ENCODE data around the gene NEDD4L.
A peak's percentile ranks its signal among the peaks of the same experiment; 100 is the strongest.

The NEDD4L gene

DNA sequence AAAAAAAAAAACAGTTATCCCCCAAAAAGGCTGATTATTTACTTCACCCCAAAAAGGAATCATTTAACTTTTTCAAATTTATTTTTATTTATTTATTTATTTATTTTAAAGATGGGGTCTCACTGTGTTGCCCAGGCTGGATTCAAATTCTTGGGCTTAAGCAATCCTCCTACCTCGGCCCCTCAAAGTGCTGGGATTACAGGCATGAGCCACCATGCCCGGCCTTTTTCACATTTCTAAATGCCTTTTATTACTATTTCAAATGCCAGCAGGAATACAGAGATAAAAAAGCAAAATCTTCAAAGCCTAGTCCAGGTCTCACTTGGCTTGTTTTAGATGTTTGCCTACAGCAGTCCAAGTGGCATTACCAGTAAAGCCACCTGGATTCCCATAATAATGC, 345.7 kb downstream of the NEDD4L start:
- H3K9me3 ChIP-seq (ENCODE audit: insufficient read depth, low read depth, low read length), result peaks cover 2% of the 10 kb centered on the region
- H4K91ac ChIP-seq (ENCODE audit: low read depth, low read length), result no peak overlapping the region
- H4K8ac ChIP-seq (ENCODE audit: low read depth, low read length), result no peak overlapping the region
- H2BK120ac ChIP-seq (ENCODE audit: insufficient read depth, low read length, poor library complexity), result no peak overlapping the region
- H3K9ac ChIP-seq (ENCODE audit: low read length), result no peak overlapping the region
- H3K23ac ChIP-seq (ENCODE audit: low read length), result no peak overlapping the region
- H3K14ac ChIP-seq (ENCODE audit: low read length), result no peak overlapping the region
- H3K27me3 ChIP-seq (ENCODE audit: insufficient read depth, low read length), result no peaks in the 10 kb centered on the region
- no peaks in the 10 kb centered on the region for H3K79me2 ChIP-seq (ENCODE audit: control insufficient read depth, insufficient read depth, low read length, poor library complexity)
- H3K4me3 ChIP-seq (ENCODE audit: low read depth, low read length), result no peak overlapping the region
- no peak overlapping the region for H3K27ac ChIP-seq (ENCODE audit: low read depth, low read length)
- no peak overlapping the region for H3K4me2 ChIP-seq (ENCODE audit: low read length)
- WGBS (ENCODE audit: extremely low coverage, insufficient coverage, insufficient read length), result no CpG with 5 or more reads among the region's 2 CpGs
- no peak overlapping the region for H2BK12ac ChIP-seq (ENCODE audit: low read length)
- H3K36me3 ChIP-seq (ENCODE audit: control insufficient read depth in 1 of 2, insufficient read depth in 2 of 2, low read length in 2 of 2), result peaks cover 24 to 42% of the 10 kb centered on the region in 2 experiments
- DNase-seq, result no peak
- no peak overlapping the region for H4K12ac ChIP-seq (ENCODE audit: low read depth, low read length)
- no peak overlapping the region for H3K4ac ChIP-seq (ENCODE audit: low read depth, low read length)
- H3K4me1 ChIP-seq (ENCODE audit: control insufficient read depth in 1 of 2, insufficient read depth in 2 of 2, low read length in 2 of 2), result peaks cover 13% of the 10 kb centered on the region in 2 experiments
- H2BK5ac ChIP-seq (ENCODE audit: low read depth, low read length, poor library complexity), result no peak overlapping the region
- H3K18ac ChIP-seq (ENCODE audit: low read length), result no peak overlapping the region
- no peak overlapping the region for H2AFZ ChIP-seq (ENCODE audit: insufficient read depth, low read length, poor library complexity)
- H2AK5ac ChIP-seq (ENCODE audit: low read length), result no peak overlapping the region
- peaks cover 2% of the 10 kb centered on the region for H3K79me1 ChIP-seq (ENCODE audit: low read length)

DNA sequence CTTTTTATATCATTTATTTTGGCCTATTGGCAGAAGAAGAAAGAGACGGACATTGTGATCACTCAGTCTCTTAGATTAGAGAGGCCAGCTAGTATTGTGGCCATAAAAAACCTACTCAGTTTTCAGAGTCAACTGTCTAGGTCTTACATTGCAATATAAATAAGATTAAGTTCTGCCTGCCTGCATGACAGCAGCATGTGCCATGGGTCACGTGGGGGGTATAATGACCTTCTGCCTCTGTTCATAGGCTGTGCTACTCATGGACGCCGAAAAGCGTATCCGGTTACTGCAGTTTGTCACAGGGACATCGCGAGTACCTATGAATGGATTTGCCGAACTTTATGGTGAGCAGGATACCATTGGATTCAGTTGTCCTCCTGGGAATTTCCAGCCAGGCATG, 346.4 kb downstream of the NEDD4L start:
- Histone ChIP-seq H3K4ac (ENCODE audit: low read depth, low read length) (no peak overlapping the region), H2BK120ac (ENCODE audit: insufficient read depth, low read length, poor library complexity) (no peak overlapping the region), H3K27me3 (ENCODE audit: insufficient read depth, low read length) (no peaks in the 10 kb centered on the region), H2AK5ac (ENCODE audit: low read length) (no peak overlapping the region), H3K14ac (ENCODE audit: low read length) (no peak overlapping the region), H3K79me2 (ENCODE audit: control insufficient read depth, insufficient read depth, low read length, poor library complexity) (no peaks in the 10 kb centered on the region), H3K9me3 (ENCODE audit: insufficient read depth, low read depth, low read length) (peaks cover 2% of the 10 kb centered on the region), H2AFZ (ENCODE audit: insufficient read depth, low read length, poor library complexity) (no peak overlapping the region), H4K8ac (ENCODE audit: low read depth, low read length) (no peak overlapping the region), H4K91ac (ENCODE audit: low read depth, low read length) (peak overlapping the region; percentile 7), H3K9ac (ENCODE audit: low read length) (no peak overlapping the region), H3K23ac (ENCODE audit: low read length) (no peak overlapping the region), H2BK5ac (ENCODE audit: low read depth, low read length, poor library complexity) (peak overlapping the region; percentile 1), H3K79me1 (ENCODE audit: low read length) (peaks cover 2% of the 10 kb centered on the region), H3K27ac (ENCODE audit: low read depth, low read length) (peak overlapping the region; percentile 28), H4K12ac (ENCODE audit: low read depth, low read length) (no peak overlapping the region), H3K36me3 (ENCODE audit: control insufficient read depth in 1 of 2, insufficient read depth in 2 of 2, low read length in 2 of 2) (peaks cover 24 to 46% of the 10 kb centered on the region in 2 experiments), H2BK12ac (ENCODE audit: low read length) (no peak overlapping the region), H3K18ac (ENCODE audit: low read length) (no peak overlapping the region), H3K4me3 (ENCODE audit: low read depth, low read length) (no peak overlapping the region), H3K4me2 (ENCODE audit: low read length) (no peak overlapping the region), H3K4me1 (ENCODE audit: control insufficient read depth in 1 of 2, insufficient read depth in 2 of 2, low read length in 2 of 2) (peaks cover 13% of the 10 kb centered on the region in 2 experiments)
- no peak for DNase-seq
- WGBS (ENCODE audit: extremely low coverage, insufficient coverage, insufficient read length), result no CpG with 5 or more reads among the region's 9 CpGs

- H3K9me3 ChIP-seq (ENCODE audit: insufficient read depth, low read depth, low read length), result peaks cover 2% of the 10 kb centered on the region
- H3K14ac ChIP-seq (ENCODE audit: low read length), result no peak overlapping the region
- no CpG with 5 or more reads among the region's 1 CpG for WGBS (ENCODE audit: extremely low coverage, insufficient coverage, insufficient read length)
Observed at GRCh38 chr18:58391231-58391825, 347.3 kb downstream of the NEDD4L start.

GRCh38 chr18:58391932-58392323, 347.9 kb downstream of the NEDD4L start:
- Histone ChIP-seq H4K91ac (ENCODE audit: low read depth, low read length) (peak overlapping the region; percentile 72), H3K79me2 (ENCODE audit: control insufficient read depth, insufficient read depth, low read length, poor library complexity) (no peaks in the 10 kb centered on the region), H2BK5ac (ENCODE audit: low read depth, low read length, poor library complexity) (no peak overlapping the region), H3K27ac (ENCODE audit: low read depth, low read length) (peak overlapping the region; percentile 77), H3K27me3 (ENCODE audit: insufficient read depth, low read length) (no peaks in the 10 kb centered on the region), H4K12ac (ENCODE audit: low read depth, low read length) (no peak overlapping the region), H3K9ac (ENCODE audit: low read length) (no peak overlapping the region), H3K4ac (ENCODE audit: low read depth, low read length) (no peak overlapping the region), H3K79me1 (ENCODE audit: low read length) (peaks cover 2% of the 10 kb centered on the region), H3K23ac (ENCODE audit: low read length) (no peak overlapping the region), H4K8ac (ENCODE audit: low read depth, low read length) (peak overlapping the region; percentile 80), H2BK120ac (ENCODE audit: insufficient read depth, low read length, poor library complexity) (no peak overlapping the region), H3K14ac (ENCODE audit: low read length) (no peak overlapping the region), H2BK12ac (ENCODE audit: low read length) (no peak overlapping the region), H3K9me3 (ENCODE audit: insufficient read depth, low read depth, low read length) (peaks cover 2% of the 10 kb centered on the region), H3K4me1 (ENCODE audit: control insufficient read depth in 1 of 2, insufficient read depth in 2 of 2, low read length in 2 of 2) (peaks cover 13% of the 10 kb centered on the region in 2 experiments), H2AK5ac (ENCODE audit: low read length) (peak overlapping the region; percentile 60), H2AFZ (ENCODE audit: insufficient read depth, low read length, poor library complexity) (no peak overlapping the region), H3K4me2 (ENCODE audit: low read length) (no peak overlapping the region), H3K36me3 (ENCODE audit: control insufficient read depth in 1 of 2, insufficient read depth in 2 of 2, low read length in 2 of 2) (peaks cover 18 to 41% of the 10 kb centered on the region in 2 experiments), H3K4me3 (ENCODE audit: low read depth, low read length) (no peak overlapping the region), H3K18ac (ENCODE audit: low read length) (peak overlapping the region; percentile 78)
- no peak for DNase-seq
- WGBS (ENCODE audit: extremely low coverage, insufficient coverage, insufficient read length), result no CpG with 5 or more reads among the region's 8 CpGs

More at GRCh38 chr18:58391231-58391825, 347.3 kb downstream of the NEDD4L start:
- peak overlapping the region; percentile 42 for H4K91ac ChIP-seq (ENCODE audit: low read depth, low read length)
- H3K79me1 ChIP-seq (ENCODE audit: low read length), result peaks cover 2% of the 10 kb centered on the region
- no peak overlapping the region for H2AK5ac ChIP-seq (ENCODE audit: low read length)
- no peak overlapping the region for H2BK120ac ChIP-seq (ENCODE audit: insufficient read depth, low read length, poor library complexity)
- peaks cover 13% of the 10 kb centered on the region in 2 experiments for H3K4me1 ChIP-seq (ENCODE audit: control insufficient read depth in 1 of 2, insufficient read depth in 2 of 2, low read length in 2 of 2)
- H4K12ac ChIP-seq (ENCODE audit: low read depth, low read length), result no peak overlapping the region
- no peaks in the 10 kb centered on the region for H3K27me3 ChIP-seq (ENCODE audit: insufficient read depth, low read length)
- no peak overlapping the region for H2BK12ac ChIP-seq (ENCODE audit: low read length)
- H3K36me3 ChIP-seq (ENCODE audit: control insufficient read depth in 1 of 2, insufficient read depth in 2 of 2, low read length in 2 of 2), result peaks cover 22 to 46% of the 10 kb centered on the region in 2 experiments
- no peak overlapping the region for H2BK5ac ChIP-seq (ENCODE audit: low read depth, low read length, poor library complexity)
- no peak overlapping the region for H3K18ac ChIP-seq (ENCODE audit: low read length)
- no peaks in the 10 kb centered on the region for H3K79me2 ChIP-seq (ENCODE audit: control insufficient read depth, insufficient read depth, low read length, poor library complexity)
- no peak overlapping the region for H3K4ac ChIP-seq (ENCODE audit: low read depth, low read length)
- H4K8ac ChIP-seq (ENCODE audit: low read depth, low read length), result no peak overlapping the region
- H3K27ac ChIP-seq (ENCODE audit: low read depth, low read length), result peak overlapping the region; percentile 77
- H3K9ac ChIP-seq (ENCODE audit: low read length), result no peak overlapping the region
- H2AFZ ChIP-seq (ENCODE audit: insufficient read depth, low read length, poor library complexity), result no peak overlapping the region
- DNase-seq, result no peak
- no peak overlapping the region for H3K4me2 ChIP-seq (ENCODE audit: low read length)
- H3K23ac ChIP-seq (ENCODE audit: low read length), result no peak overlapping the region
- no peak overlapping the region for H3K4me3 ChIP-seq (ENCODE audit: low read depth, low read length)

All from trophoblast cell (in vitro differentiated cells and primary cell).